HepG2 (cell line): ENCODE results near the gene MFRP. TPM values are rescaled to one million over a fixed set of nuclear protein-coding genes. Genes with fewer than 3 reads are reported as not detected.

Experiments used
- CCAR2 ChIP-seq: fragments of 200-400 bp; formaldehyde crosslinking; optimal IDR thresholded peaks from 2 replicates; pipeline ENCODE3; 2018; ENCODE audit warnings: low read depth, mild to moderate bottlenecking, low read length, moderate library complexity
- GPN1 ChIP-seq: sonication (generic); formaldehyde crosslinking; IDR thresholded peaks from 2 replicates; pipeline ENCODE4 v1.5.1; 2020; ENCODE audit warnings: missing genetic modification reagents, borderline replicate concordance
- NFIC ChIP-seq: IDR thresholded peaks from 2 replicates; pipeline ENCODE4 v1.6.1; 2012; ENCODE audit warnings: mild to moderate bottlenecking, low read length, inconsistent platforms
- RBFOX2 ChIP-seq: fragments of 200-400 bp; formaldehyde crosslinking; IDR thresholded peaks from 2 replicates; pipeline ENCODE4 v1.6.1; 2017; ENCODE audit warnings: low read depth, mild to moderate bottlenecking, low read length
- SUZ12 ChIP-seq: fragments of 150-350 bp; IDR thresholded peaks from 2 replicates; pipeline ENCODE4 v1.6.1; 2014; ENCODE audit warnings: low read depth, low read length
- TAF15 ChIP-seq: fragments of 200-400 bp; formaldehyde crosslinking; IDR thresholded peaks from one replicate; pipeline ENCODE4 v1.6.1; 2018; ENCODE audit warnings: mild to moderate bottlenecking, low read depth, low read length; ENCODE audit not compliant: poor library complexity, severe bottlenecking
- ZNF484 ChIP-seq: sonication (generic); formaldehyde crosslinking; IDR thresholded peaks from 2 replicates; pipeline ENCODE4 v1.5.1; 2020; ENCODE audit warnings: mild to moderate bottlenecking, low read depth, missing genetic modification reagents, borderline replicate concordance
- ZNF564 ChIP-seq: sonication (generic); formaldehyde crosslinking; IDR thresholded peaks from 2 replicates; pipeline ENCODE4 v1.8.1; 2023; ENCODE audit warnings: mild to moderate bottlenecking, missing genetic modification reagents
- ZNF660 ChIP-seq: sonication (generic); formaldehyde crosslinking; IDR thresholded peaks from 2 replicates; pipeline ENCODE4 v1.5.1; 2020; ENCODE audit warnings: mild to moderate bottlenecking, low read depth, missing genetic modification reagents, borderline replicate concordance
- ZNF672 ChIP-seq: sonication (generic); formaldehyde crosslinking; IDR thresholded peaks from 2 replicates; pipeline ENCODE4 v1.8.1; 2022; ENCODE audit warnings: missing genetic modification reagents
- ZNF772 ChIP-seq: sonication (generic); formaldehyde crosslinking; IDR thresholded peaks from 2 replicates; pipeline ENCODE4 v1.5.0; 2020; ENCODE audit warnings: mild to moderate bottlenecking, missing genetic modification reagents
- polyA plus RNA-seq, 8 experiments: library from polyadenylated mRNA; depleted of rRNA in 3 of 8; stranded (reverse) in 7 of 8; unstranded in 1 of 8; fragments of >200 nt; fragmentation: Illumina TruSeq in 4 of 8; extraction: Trizol in 4 of 8; gene quantifications; 2 replicates each; pipeline versions ENCODE4 v1.2.1 to v1.2.3, GENCODE V29; 2011 to 2016; ENCODE audit warnings: low read depth in 4 of 8, missing spikeins in 1 of 8, mixed read lengths in 1 of 8; ENCODE audit not compliant: insufficient read depth in 1 of 8
- total RNA-seq, 5 experiments: library from RNA; depleted of rRNA; stranded (reverse); fragments of >200 nt; fragmentation: Illumina TruSeq; extraction: Trizol; gene quantifications; 2 replicates each; pipeline ENCODE4 v1.2.3, GENCODE V29; 2016; ENCODE audit warnings: low read depth in 1 of 5
- TF ChIP-seq, protein P1 (sequence below): sonication (generic); formaldehyde crosslinking; IDR thresholded peaks from 2 replicates; pipeline ENCODE4 v1.5.0; 2020; ENCODE audit warnings: mild to moderate bottlenecking, missing genetic modification reagents, borderline replicate concordance
- TF ChIP-seq, protein P2 (sequence below): fragments of 450-650 bp; IDR thresholded peaks from 2 replicates; pipeline ENCODE4 v1.6.1; 2017; ENCODE audit warnings: mild to moderate bottlenecking
- TF ChIP-seq, protein P3 (sequence below): IDR thresholded peaks from 2 replicates; pipeline ENCODE4 v1.6.1; 2016; ENCODE audit warnings: low read depth, control low read depth
- TF ChIP-seq, protein P4 (sequence below): sonication (generic); formaldehyde crosslinking; IDR thresholded peaks from 2 replicates; pipeline ENCODE4 v1.4.0; 2020; ENCODE audit warnings: missing genetic modification reagents, borderline replicate concordance
- TF ChIP-seq, protein P5 (sequence below): conservative IDR thresholded peaks from 2 replicates; pipeline ENCODE4 v1.6.1; 2018; ENCODE audit warnings: missing genetic modification reagents

MFRP gene
- total and polyA plus RNA-seq, 2 of the 13 experiments (the other 11 are each of a cell fraction or from before 2014, with no cell fraction given) = not detected

DNA sequence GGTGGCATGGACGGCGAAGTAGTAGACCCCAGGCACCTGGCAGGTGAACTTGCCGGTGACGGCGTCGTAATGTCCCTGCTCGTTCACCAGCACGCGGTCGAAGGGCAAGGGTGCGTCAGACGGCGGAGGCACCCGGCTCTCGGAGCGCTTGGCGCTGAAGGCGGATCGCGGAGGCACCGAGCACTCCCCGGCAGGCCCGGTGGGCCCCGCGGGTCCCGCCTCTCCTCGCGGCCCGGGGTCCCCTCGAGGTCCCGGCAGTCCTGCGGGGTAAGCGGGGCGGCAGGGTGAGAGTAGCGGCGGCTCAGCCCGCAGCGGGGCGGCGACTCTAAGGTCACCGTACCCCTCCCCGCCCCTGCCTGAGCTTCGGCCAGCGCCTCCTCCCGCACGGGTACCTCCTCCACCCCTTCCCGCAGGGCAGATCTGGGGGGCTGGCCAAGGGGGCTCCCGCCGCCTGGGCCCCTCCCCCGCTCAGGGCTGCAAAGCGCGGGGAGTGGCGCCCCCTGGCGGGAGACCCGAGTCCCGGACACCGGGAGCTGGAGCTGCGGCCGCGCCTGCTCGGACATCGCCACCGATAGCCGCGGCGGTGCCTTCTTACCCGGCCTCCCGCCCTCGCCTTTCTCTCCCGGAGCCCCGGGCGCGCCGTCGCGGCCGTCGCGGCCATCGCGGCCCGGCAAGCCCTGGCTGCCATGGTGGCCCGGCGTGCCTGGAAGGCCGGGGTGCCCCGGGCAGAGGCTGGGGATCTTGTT is 6.7 kb downstream of the MFRP start (continued):
- TF ChIP-seq TAF15 (no peak), NFIC (no peak), ZNF672 (CRISPR knock-in tag) (no peak), ZNF484 (CRISPR knock-in tag) (no peak), CCAR2 (no peak), ZNF660 (CRISPR knock-in tag) (no peak), ZNF772 (CRISPR knock-in tag) (no peak), ZNF564 (CRISPR knock-in tag) (no peak), RBFOX2 (peak; percentile 68), SUZ12 (no peak), GPN1 (CRISPR knock-in tag) (no peak)
- TF ChIP-seq, protein P1, sequence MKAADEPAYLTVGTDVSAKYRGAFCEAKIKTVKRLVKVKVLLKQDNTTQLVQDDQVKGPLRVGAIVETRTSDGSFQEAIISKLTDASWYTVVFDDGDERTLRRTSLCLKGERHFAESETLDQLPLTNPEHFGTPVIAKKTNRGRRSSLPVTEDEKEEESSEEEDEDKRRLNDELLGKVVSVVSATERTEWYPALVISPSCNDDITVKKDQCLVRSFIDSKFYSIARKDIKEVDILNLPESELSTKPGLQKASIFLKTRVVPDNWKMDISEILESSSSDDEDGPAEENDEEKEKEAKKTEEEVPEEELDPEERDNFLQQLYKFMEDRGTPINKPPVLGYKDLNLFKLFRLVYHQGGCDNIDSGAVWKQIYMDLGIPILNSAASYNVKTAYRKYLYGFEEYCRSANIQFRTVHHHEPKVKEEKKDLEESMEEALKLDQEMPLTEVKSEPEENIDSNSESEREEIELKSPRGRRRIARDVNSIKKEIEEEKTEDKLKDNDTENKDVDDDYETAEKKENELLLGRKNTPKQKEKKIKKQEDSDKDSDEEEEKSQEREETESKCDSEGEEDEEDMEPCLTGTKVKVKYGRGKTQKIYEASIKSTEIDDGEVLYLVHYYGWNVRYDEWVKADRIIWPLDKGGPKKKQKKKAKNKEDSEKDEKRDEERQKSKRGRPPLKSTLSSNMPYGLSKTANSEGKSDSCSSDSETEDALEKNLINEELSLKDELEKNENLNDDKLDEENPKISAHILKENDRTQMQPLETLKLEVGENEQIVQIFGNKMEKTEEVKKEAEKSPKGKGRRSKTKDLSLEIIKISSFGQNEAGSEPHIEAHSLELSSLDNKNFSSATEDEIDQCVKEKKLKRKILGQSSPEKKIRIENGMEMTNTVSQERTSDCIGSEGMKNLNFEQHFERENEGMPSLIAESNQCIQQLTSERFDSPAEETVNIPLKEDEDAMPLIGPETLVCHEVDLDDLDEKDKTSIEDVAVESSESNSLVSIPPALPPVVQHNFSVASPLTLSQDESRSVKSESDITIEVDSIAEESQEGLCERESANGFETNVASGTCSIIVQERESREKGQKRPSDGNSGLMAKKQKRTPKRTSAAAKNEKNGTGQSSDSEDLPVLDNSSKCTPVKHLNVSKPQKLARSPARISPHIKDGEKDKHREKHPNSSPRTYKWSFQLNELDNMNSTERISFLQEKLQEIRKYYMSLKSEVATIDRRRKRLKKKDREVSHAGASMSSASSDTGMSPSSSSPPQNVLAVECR (CRISPR knock-in tag) = peak; percentile 40; the same call in 1 of the 2 replicates
- TF ChIP-seq, protein P2, sequence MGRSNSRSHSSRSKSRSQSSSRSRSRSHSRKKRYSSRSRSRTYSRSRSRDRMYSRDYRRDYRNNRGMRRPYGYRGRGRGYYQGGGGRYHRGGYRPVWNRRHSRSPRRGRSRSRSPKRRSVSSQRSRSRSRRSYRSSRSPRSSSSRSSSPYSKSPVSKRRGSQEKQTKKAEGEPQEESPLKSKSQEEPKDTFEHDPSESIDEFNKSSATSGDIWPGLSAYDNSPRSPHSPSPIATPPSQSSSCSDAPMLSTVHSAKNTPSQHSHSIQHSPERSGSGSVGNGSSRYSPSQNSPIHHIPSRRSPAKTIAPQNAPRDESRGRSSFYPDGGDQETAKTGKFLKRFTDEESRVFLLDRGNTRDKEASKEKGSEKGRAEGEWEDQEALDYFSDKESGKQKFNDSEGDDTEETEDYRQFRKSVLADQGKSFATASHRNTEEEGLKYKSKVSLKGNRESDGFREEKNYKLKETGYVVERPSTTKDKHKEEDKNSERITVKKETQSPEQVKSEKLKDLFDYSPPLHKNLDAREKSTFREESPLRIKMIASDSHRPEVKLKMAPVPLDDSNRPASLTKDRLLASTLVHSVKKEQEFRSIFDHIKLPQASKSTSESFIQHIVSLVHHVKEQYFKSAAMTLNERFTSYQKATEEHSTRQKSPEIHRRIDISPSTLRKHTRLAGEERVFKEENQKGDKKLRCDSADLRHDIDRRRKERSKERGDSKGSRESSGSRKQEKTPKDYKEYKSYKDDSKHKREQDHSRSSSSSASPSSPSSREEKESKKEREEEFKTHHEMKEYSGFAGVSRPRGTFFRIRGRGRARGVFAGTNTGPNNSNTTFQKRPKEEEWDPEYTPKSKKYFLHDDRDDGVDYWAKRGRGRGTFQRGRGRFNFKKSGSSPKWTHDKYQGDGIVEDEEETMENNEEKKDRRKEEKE = no peak
- TF ChIP-seq, protein P3, sequence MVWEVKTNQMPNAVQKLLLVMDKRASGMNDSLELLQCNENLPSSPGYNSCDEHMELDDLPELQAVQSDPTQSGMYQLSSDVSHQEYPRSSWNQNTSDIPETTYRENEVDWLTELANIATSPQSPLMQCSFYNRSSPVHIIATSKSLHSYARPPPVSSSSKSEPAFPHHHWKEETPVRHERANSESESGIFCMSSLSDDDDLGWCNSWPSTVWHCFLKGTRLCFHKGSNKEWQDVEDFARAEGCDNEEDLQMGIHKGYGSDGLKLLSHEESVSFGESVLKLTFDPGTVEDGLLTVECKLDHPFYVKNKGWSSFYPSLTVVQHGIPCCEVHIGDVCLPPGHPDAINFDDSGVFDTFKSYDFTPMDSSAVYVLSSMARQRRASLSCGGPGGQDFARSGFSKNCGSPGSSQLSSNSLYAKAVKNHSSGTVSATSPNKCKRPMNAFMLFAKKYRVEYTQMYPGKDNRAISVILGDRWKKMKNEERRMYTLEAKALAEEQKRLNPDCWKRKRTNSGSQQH = no peak
- TF ChIP-seq, protein P4, sequence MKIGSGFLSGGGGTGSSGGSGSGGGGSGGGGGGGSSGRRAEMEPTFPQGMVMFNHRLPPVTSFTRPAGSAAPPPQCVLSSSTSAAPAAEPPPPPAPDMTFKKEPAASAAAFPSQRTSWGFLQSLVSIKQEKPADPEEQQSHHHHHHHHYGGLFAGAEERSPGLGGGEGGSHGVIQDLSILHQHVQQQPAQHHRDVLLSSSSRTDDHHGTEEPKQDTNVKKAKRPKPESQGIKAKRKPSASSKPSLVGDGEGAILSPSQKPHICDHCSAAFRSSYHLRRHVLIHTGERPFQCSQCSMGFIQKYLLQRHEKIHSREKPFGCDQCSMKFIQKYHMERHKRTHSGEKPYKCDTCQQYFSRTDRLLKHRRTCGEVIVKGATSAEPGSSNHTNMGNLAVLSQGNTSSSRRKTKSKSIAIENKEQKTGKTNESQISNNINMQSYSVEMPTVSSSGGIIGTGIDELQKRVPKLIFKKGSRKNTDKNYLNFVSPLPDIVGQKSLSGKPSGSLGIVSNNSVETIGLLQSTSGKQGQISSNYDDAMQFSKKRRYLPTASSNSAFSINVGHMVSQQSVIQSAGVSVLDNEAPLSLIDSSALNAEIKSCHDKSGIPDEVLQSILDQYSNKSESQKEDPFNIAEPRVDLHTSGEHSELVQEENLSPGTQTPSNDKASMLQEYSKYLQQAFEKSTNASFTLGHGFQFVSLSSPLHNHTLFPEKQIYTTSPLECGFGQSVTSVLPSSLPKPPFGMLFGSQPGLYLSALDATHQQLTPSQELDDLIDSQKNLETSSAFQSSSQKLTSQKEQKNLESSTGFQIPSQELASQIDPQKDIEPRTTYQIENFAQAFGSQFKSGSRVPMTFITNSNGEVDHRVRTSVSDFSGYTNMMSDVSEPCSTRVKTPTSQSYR (CRISPR knock-in tag) = peak; percentile 85
- TF ChIP-seq, protein P5, sequence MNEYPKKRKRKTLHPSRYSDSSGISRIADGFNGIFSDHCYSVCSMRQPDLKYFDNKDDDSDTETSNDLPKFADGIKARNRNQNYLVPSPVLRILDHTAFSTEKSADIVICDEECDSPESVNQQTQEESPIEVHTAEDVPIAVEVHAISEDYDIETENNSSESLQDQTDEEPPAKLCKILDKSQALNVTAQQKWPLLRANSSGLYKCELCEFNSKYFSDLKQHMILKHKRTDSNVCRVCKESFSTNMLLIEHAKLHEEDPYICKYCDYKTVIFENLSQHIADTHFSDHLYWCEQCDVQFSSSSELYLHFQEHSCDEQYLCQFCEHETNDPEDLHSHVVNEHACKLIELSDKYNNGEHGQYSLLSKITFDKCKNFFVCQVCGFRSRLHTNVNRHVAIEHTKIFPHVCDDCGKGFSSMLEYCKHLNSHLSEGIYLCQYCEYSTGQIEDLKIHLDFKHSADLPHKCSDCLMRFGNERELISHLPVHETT (CRISPR knock-in tag) = 0 out of 2 replicates have a peak, but pooled peaks have one; percentile 33
